ENCODE data around the gene STX18.

GRCh38 chr4:4438891-4439290 is 103.0 kb downstream of the STX18 start:
- TF ChIP-seq POLR2AphosphoS5 (IDR thresholded peaks at IDR 0.05; ENCODE audit: low read depth, low read length) (no peak), POLR2A (IDR thresholded peaks at IDR 0.05; ENCODE audit: low read depth, low read length) (no peak), TAF1 (IDR thresholded peaks at IDR 0.05; ENCODE audit: low read depth, low read length) (no peak), SPI1 (IDR thresholded peaks at IDR 0.05; ENCODE audit: low read depth, low read length) (no peak)
